Stimulated activated CD4-positive, alpha-beta T cell treated with anti-CD3 and anti-CD28 coated beads, TNF-alpha, amount 100 ng/mL, for 1 hour (primary cell): Measurements from ENCODE around the gene ARPP21.

ENCODE experiments used
- DNase-seq, 3 donors: peaks; one replicate each; pipeline ENCODE4 v3.0.0-alpha.2; 2020; ENCODE audit warnings: low read depth in 3 of 3, low spot score in 1 of 3

The ARPP21 gene

GRCh38 chr3:35641331-35641730 is 2.0 kb downstream of the ARPP21 start:
- no peak for DNase-seq

GRCh38 chr3:35641920-35642527 is 2.7 kb downstream of the ARPP21 start:
- no peak for DNase-seq

- no peak for DNase-seq
Measured at GRCh38 chr3:35643495-35643894, 4.2 kb downstream of the ARPP21 start.

GRCh38 chr3:35644451-35644850 is 5.1 kb downstream of the ARPP21 start:
- DNase-seq: no peak

GRCh38 chr3:35645189-35645588 is 5.9 kb downstream of the ARPP21 start:
- no peak for DNase-seq

- DNase-seq: no peak
Measured at GRCh38 chr3:35646081-35646480, 6.8 kb downstream of the ARPP21 start.

- DNase-seq: no peak
Measured at GRCh38 chr3:35647461-35647860, 8.1 kb downstream of the ARPP21 start.

- no peak for DNase-seq
Measured at GRCh38 chr3:35648347-35648746, 9.0 kb downstream of the ARPP21 start.

GRCh38 chr3:35649405-35649804 is 10.1 kb downstream of the ARPP21 start:
- DNase-seq: no peak

GRCh38 chr3:35651426-35651825 is 12.1 kb downstream of the ARPP21 start:
- DNase-seq: no peak

GRCh38 chr3:35651851-35652250 is 12.5 kb downstream of the ARPP21 start:
- no peak for DNase-seq

- DNase-seq: no peak
Measured at GRCh38 chr3:35653347-35653746, 14.0 kb downstream of the ARPP21 start.

GRCh38 chr3:35654476-35654875 is 15.2 kb downstream of the ARPP21 start:
- DNase-seq: no peak

GRCh38 chr3:35658686-35659085 is 19.4 kb downstream of the ARPP21 start:
- DNase-seq: no peak

GRCh38 chr3:35659768-35660167 is 20.4 kb downstream of the ARPP21 start:
- DNase-seq: no peak

GRCh38 chr3:35663471-35663870 is 24.1 kb downstream of the ARPP21 start:
- DNase-seq: no peak

- no peak for DNase-seq
Measured at GRCh38 chr3:35664460-35664919, 25.2 kb downstream of the ARPP21 start.

- no peak for DNase-seq
Measured at GRCh38 chr3:35665390-35666055, 26.2 kb downstream of the ARPP21 start.

- no peak for DNase-seq
Measured at GRCh38 chr3:35666888-35667287, 27.6 kb downstream of the ARPP21 start.

- no peak for DNase-seq
Measured at GRCh38 chr3:35670408-35670965, 31.2 kb downstream of the ARPP21 start.

GRCh38 chr3:35671483-35671882 is 32.2 kb downstream of the ARPP21 start:
- no peak for DNase-seq

- DNase-seq: no peak
Measured at GRCh38 chr3:35673017-35673416, 33.7 kb downstream of the ARPP21 start.
